Neuronal stem cell (in vitro differentiated cells): ENCODE data around the gene BCOR.

Experiments used
- DNase-seq: peaks from one replicate; pipeline ENCODE4 v3.0.0-alpha.2; 2013; ENCODE audit warnings: low spot score
- H2AFZ ChIP-seq: one replicate; pipeline ENCODE4 v1.6.1; 2013; ENCODE audit warnings: mild to moderate bottlenecking, low read length, inconsistent platforms
- H2AK5ac ChIP-seq: 2 replicates; pipeline ENCODE4 v1.6.1; 2013; ENCODE audit warnings: low read depth, mild to moderate bottlenecking, inconsistent platforms, low read length, moderate library complexity, mixed read lengths
- H2BK120ac ChIP-seq: 2 replicates; pipeline ENCODE4 v1.6.1; 2013; ENCODE audit warnings: low read depth, mild to moderate bottlenecking, inconsistent platforms, low read length, moderate library complexity, mixed read lengths
- H2BK12ac ChIP-seq: one replicate; pipeline ENCODE4 v1.6.1; 2013; ENCODE audit warnings: low read length, inconsistent platforms
- H2BK15ac ChIP-seq: 2 replicates; pipeline ENCODE4 v1.6.1; 2013; ENCODE audit warnings: mild to moderate bottlenecking, low read length, inconsistent platforms, mixed read lengths
- H2BK5ac ChIP-seq: one replicate; pipeline ENCODE4 v1.6.1; 2013; ENCODE audit warnings: inconsistent platforms, mild to moderate bottlenecking, low read length, moderate library complexity
- H3K14ac ChIP-seq: one replicate; pipeline ENCODE4 v1.6.1; 2013; ENCODE audit warnings: low read length, inconsistent platforms
- H3K18ac ChIP-seq: 2 replicates; pipeline ENCODE4 v1.6.1; 2013; ENCODE audit warnings: low read length, inconsistent platforms
- H3K23ac ChIP-seq: 2 replicates; pipeline ENCODE4 v1.6.1; 2013; ENCODE audit warnings: low read depth, mild to moderate bottlenecking, mixed read lengths, low read length, inconsistent platforms; ENCODE audit not compliant: poor library complexity
- H3K27ac ChIP-seq: replicated peaks from 3 replicates; pipeline ENCODE4 v1.5.1; 2013; ENCODE audit warnings: low read length, inconsistent platforms
- H3K27me3 ChIP-seq, 3 experiments: 2 replicates each; pipeline ENCODE4 v1.6.1; 2013; ENCODE audit warnings: low read length in 3 of 3, mild to moderate bottlenecking in 2 of 3, inconsistent platforms in 1 of 3, low read depth in 1 of 3, mixed read lengths in 1 of 3, moderate library complexity in 1 of 3; ENCODE audit not compliant: control insufficient read depth in 3 of 3, insufficient read depth in 3 of 3
- H3K36me3 ChIP-seq, 2 donors: replicated peaks in 1 of 2; 2 replicates each; pipeline ENCODE4 v1.6.1; 2013; ENCODE audit warnings: low read length in 2 of 2; ENCODE audit not compliant: control insufficient read depth in 2 of 2, insufficient read depth in 2 of 2
- H3K4ac ChIP-seq: 2 replicates; pipeline ENCODE4 v1.6.1; 2013; ENCODE audit warnings: inconsistent platforms, mild to moderate bottlenecking, low read length, moderate library complexity
- H3K4me1 ChIP-seq, 2 donors: 1 replicate in 1 of 2; 2 replicates in 1 of 2; pipeline ENCODE4 v1.6.1; 2013; ENCODE audit warnings: low read length in 2 of 2, low read depth in 1 of 2; ENCODE audit not compliant: control insufficient read depth in 2 of 2, insufficient read depth in 1 of 2
- H3K4me2 ChIP-seq: one replicate; pipeline ENCODE4 v1.6.1; 2013; ENCODE audit warnings: mild to moderate bottlenecking, low read length, inconsistent platforms; ENCODE audit not compliant: insufficient read depth, poor library complexity, severe bottlenecking
- H3K4me3 ChIP-seq, 2 donors: 2 replicates each; pipeline ENCODE4 v1.5.1; 2013; ENCODE audit warnings: low read length in 2 of 2, mild to moderate bottlenecking in 2 of 2, inconsistent platforms in 1 of 2, moderate library complexity in 1 of 2
- H3K79me1 ChIP-seq: one replicate; pipeline ENCODE4 v1.6.1; 2013; ENCODE audit warnings: low read depth, mild to moderate bottlenecking, inconsistent platforms, low read length, moderate library complexity
- H3K9ac ChIP-seq: one replicate; pipeline ENCODE4 v1.6.1; 2013; ENCODE audit warnings: mild to moderate bottlenecking, low read depth, low read length, inconsistent platforms; ENCODE audit not compliant: poor library complexity
- H3K9me3 ChIP-seq, 2 donors: replicated peaks in 1 of 2; 2 replicates each; pipeline versions ENCODE3 to v1.6.1; 2013; ENCODE audit warnings: low read length in 2 of 2, mild to moderate bottlenecking in 2 of 2, inconsistent platforms in 1 of 2, low read depth in 1 of 2, mixed read lengths in 1 of 2, moderate library complexity in 1 of 2; ENCODE audit not compliant: control insufficient read depth in 2 of 2, insufficient read depth in 1 of 2
- H4K8ac ChIP-seq: one replicate; pipeline ENCODE4 v1.6.1; 2013; ENCODE audit warnings: low read depth, mild to moderate bottlenecking, inconsistent platforms, low read length, moderate library complexity
- H4K91ac ChIP-seq: one replicate; pipeline ENCODE4 v1.6.1; 2013; ENCODE audit warnings: low read length, low read depth, mild to moderate bottlenecking, inconsistent platforms; ENCODE audit not compliant: poor library complexity
- WGBS, 2 donors: extraction: QIAGEN DNeasy Blood & Tissue Kit; methylation state at CpG; one replicate each; pipeline ENCODE4 v1.1.7; 2013; ENCODE audit warnings: missing lambda C conversion rate in 2 of 2, mixed read lengths in 1 of 2; ENCODE audit not compliant: insufficient read length in 2 of 2, insufficient replicate concordance in 1 of 2; ENCODE audit errors: extremely low coverage in 2 of 2; 5-methylcytosine and 5-hydroxymethylcytosine counted together

Gene BCOR

DNA sequence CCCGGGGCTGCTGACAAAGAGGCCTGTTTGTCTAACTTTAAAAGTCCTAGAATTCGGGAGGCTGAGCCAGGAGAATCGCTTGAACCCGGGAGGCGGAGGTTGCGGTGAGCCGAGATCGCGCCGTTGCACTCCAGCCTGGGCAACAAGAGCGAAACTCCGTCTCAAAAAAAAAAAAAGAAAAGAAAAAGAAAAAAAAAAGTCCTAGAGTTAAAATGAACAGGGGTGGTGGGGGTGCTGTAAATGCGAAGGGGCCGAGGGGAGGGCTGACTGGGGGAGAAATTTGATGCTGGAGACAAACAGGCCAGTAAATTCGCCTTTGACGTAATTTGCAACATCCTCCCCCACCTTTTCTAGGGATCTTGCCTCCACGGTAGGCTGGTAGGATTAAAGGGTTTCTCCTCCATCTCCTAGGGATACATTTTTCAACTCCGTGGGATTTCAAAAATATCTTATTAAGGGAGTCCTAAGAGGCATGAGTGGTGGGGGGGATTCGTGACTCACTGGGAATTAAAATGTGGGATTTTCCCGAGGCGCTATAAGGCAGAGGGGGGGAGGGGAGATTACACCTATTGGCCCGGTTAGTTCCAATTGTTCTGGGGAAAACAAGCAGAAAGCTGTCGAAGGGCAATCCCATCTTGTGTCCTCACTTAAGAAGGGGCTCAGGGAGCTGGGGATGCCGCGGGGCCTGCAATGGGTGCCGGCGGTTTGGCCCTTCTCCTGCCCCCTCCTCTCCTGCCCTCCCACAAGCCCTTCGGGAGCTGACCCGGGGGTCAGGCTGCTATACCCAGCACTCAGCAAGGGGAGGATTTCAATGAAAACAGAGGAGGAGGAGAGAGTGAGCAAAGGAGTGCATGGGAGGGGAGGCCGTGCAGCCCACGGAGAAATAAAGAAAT is 3.0 kb upstream of the BCOR start:
- WGBS, 2 donors, result no CpG with 5 or more reads among the region's 31 CpGs
- H2BK120ac ChIP-seq, result no peak overlapping the region
- no peak overlapping the region for H3K14ac ChIP-seq
- H2BK15ac ChIP-seq, result no peak overlapping the region
- no peak overlapping the region for H2AK5ac ChIP-seq
- H3K9ac ChIP-seq, result no peak overlapping the region
- no peak overlapping the region for H3K27ac ChIP-seq
- H3K23ac ChIP-seq, result no peak overlapping the region
- H3K36me3 ChIP-seq, result no peaks in the 10 kb centered on the region
- no peak overlapping the region for H3K4me3 ChIP-seq
- H3K79me1 ChIP-seq, result peaks cover 3% of the 10 kb centered on the region
- H4K8ac ChIP-seq, result no peak overlapping the region
- H2AFZ ChIP-seq, result no peak overlapping the region
- H3K4ac ChIP-seq, result no peak overlapping the region
- no peaks in the 10 kb centered on the region for H3K9me3 ChIP-seq
- no peak overlapping the region for H4K91ac ChIP-seq
- peak overlapping the region; percentile 33 for H3K4me2 ChIP-seq
- H2BK5ac ChIP-seq, result no peak overlapping the region
- peak overlapping the region; percentile 31 for H3K18ac ChIP-seq
- H3K4me1 ChIP-seq, result peaks cover 15 to 26% of the 10 kb centered on the region in 2 donors
- H3K27me3 ChIP-seq, result peaks cover 0 to 10% (median 0%) of the 10 kb centered on the region in 3 experiments
- DNase-seq, result no peak
- no peak overlapping the region for H2BK12ac ChIP-seq

DNA sequence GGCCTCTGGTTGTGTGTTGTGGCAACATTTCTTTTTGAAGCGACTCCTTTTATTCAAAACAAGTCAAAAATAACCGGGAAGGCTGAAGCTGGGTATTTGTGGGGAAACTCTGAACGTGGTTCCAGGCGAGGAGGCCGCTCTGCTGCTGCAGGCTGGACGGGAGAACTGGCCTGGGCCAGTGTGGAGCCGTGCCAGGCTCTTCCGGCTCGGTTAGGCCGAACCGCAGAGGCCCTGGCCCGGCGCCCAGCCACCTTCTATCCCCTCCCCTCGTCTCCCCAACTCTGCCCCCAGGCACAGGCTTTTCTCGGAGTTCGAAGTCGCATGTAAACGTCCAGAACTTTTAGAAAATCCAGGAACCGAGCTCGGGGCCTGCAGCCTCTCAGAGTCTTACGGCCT is 2.4 kb upstream of the BCOR start:
- H2BK12ac ChIP-seq, result no peak overlapping the region
- H4K8ac ChIP-seq, result no peak overlapping the region
- H3K79me1 ChIP-seq, result peaks cover 2% of the 10 kb centered on the region
- no peak overlapping the region for H2BK120ac ChIP-seq
- WGBS, 2 donors, result no CpG with 5 or more reads among the region's 21 CpGs
- no peak overlapping the region for H3K18ac ChIP-seq
- H2BK15ac ChIP-seq, result no peak overlapping the region
- no peak overlapping the region for H3K4me2 ChIP-seq
- H3K9ac ChIP-seq, result no peak overlapping the region
- no peak overlapping the region for H3K14ac ChIP-seq
- H3K9me3 ChIP-seq, result no peaks in the 10 kb centered on the region
- peak overlapping the region in 1 of 2 donors; percentile 60 for H3K4me3 ChIP-seq
- no peak overlapping the region for H3K4ac ChIP-seq
- H2BK5ac ChIP-seq, result no peak overlapping the region
- no peaks in the 10 kb centered on the region for H3K36me3 ChIP-seq
- no peak overlapping the region for H4K91ac ChIP-seq
- no peak overlapping the region for H2AFZ ChIP-seq
- no peak overlapping the region for H3K27ac ChIP-seq
- H3K4me1 ChIP-seq, result peaks cover 15 to 26% of the 10 kb centered on the region in 2 donors
- no peak for DNase-seq
- no peak overlapping the region for H2AK5ac ChIP-seq
- no peak overlapping the region for H3K23ac ChIP-seq
- peaks cover 0 to 10% (median 0%) of the 10 kb centered on the region in 3 experiments for H3K27me3 ChIP-seq

DNA sequence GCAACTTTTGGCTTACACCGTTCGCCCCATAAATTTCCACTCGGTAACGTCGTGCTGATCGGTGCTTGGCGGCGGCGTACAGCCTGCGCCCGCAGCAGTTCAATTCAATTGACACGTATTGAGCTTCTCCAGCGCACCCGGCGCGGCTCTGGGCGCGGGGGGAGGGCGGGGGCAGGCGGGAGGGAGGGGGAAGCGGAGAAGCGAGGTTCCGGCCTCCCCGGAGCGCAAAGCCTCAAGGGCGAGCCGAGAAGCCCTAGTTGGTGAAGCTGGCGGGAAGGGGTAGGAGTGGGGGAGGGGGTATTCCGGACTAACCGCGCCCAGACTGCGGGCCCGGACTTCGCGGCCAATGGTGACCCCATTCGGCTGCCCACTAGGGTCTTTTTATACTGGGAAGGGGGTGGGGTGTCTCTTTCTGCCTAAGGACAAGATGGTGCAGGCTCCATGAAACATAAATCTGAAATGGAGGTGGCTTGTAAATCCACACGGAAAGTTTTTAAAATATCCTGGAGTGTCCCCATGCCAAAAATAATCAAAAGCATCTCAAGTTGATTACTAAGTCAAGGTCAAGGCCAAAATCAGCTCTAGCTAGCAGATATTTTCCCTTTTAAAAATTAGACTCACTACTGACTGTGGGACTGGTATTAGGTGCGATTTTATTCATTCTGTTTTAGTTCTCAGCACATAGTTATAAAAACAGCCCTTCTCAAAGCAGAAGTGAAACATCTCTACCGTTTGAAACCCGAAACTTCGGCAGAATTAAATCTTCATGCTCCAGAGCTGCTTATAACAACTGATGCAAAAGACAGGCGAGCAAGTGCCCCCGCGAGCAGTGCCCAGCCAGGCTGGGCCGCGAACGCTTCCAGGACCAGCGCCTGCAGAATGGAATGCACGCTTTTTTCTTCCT is 1.5 kb upstream of the BCOR start:
- Histone ChIP-seq H2BK12ac (no peak overlapping the region), H2BK5ac (no peak overlapping the region), H2AFZ (no peak overlapping the region), H3K4ac (no peak overlapping the region), H3K14ac (no peak overlapping the region), H3K23ac (no peak overlapping the region), H3K36me3 (no peaks in the 10 kb centered on the region), H2BK15ac (no peak overlapping the region), H3K4me2 (peak overlapping the region; percentile 66), H3K18ac (no peak overlapping the region), H4K8ac (no peak overlapping the region), H3K9me3 (no peaks in the 10 kb centered on the region), H3K9ac (no peak overlapping the region), H3K27ac (no peak overlapping the region), H3K4me3 (peak overlapping the region in 1 of 2 donors; percentile 60), H2BK120ac (no peak overlapping the region), H4K91ac (no peak overlapping the region), H2AK5ac (no peak overlapping the region), H3K79me1 (peaks cover under 1% of the 10 kb centered on the region), H3K4me1 (peaks cover 15 to 26% of the 10 kb centered on the region in 2 donors), H3K27me3 (peaks cover 0 to 9% (median 0%) of the 10 kb centered on the region in 3 experiments)
- WGBS, 2 donors, result no CpG with 5 or more reads among the region's 49 CpGs
- DNase-seq, result no peak
